K562 (cell line): ENCODE results near the gene SEPHS1. TPM values are rescaled to one million over a fixed set of nuclear protein-coding genes. Genes with fewer than 3 reads are reported as not detected.

ENCODE experiments used
- ATAC-seq: fragments of 200-7000 bp; cut with Tn5 transposase; 3 replicates; pipeline ENCODE4 v1.9.1; 2020; ENCODE audit warnings: moderate library complexity
- BruUV-seq: library from RNA; stranded (reverse); fragments of 400-500 nt; replicated peaks from 2 replicates; lab custom pipeline; 2021; lab: Mats Ljungman, UMichigan
- CTCF ChIA-PET: fragments of 300-600 bp; formaldehyde crosslinking; extraction: SDS; loops from one replicate; lab custom pipeline; 2021; ENCODE audit warnings: low intra/inter-chr PET ratio; lab: Yijun Ruan, JAX
- POLR2A ChIA-PET: fragments of 300-600, 350-650 bp; sonication (Branson Sonifier 250); formaldehyde crosslinking; extraction: SDS; loops from one replicate; lab custom pipeline; 2021; ENCODE audit warnings: antibody characterized with exemption, inconsistent platforms; lab: Yijun Ruan, JAX
- DNase-seq, 4 experiments: peaks; one replicate each; pipeline versions ENCODE4 v3.0.0 to v3.0.0-alpha.2; 2011 to 2018; ENCODE audit warnings: low spot score in 3 of 4, mixed read lengths in 3 of 4; ENCODE audit errors: extremely low read depth in 1 of 4
- FAIRE-seq: peaks from 2 replicates; lab custom pipeline; 2011; peaks lifted over from hg19 to GRCh38; lab: Jason Lieb, UNC
- H2AFZ ChIP-seq: 2 replicates; pipeline ENCODE4 v1.6.0; 2011; ENCODE audit warnings: low read depth, low read length, control low read depth, inconsistent platforms
- H3K27ac ChIP-seq: fragments of 200-600 bp; 3 replicates; pipeline ENCODE4 v1.8.0; 2011; ENCODE audit warnings: low read depth, mild to moderate bottlenecking, control low read depth, inconsistent platforms, low read length, moderate library complexity, mixed read lengths; ENCODE audit errors: extremely low read depth
- H3K27me3 ChIP-seq, 2 experiments: fragments of 300-600 bp in 1 of 2; 2 replicates in 1 of 2; 3 replicates in 1 of 2; pipeline versions ENCODE4 v1.6.0 to v1.8.0; 2011; ENCODE audit warnings: inconsistent platforms in 2 of 2, low read length in 2 of 2, mild to moderate bottlenecking in 1 of 2, mixed read lengths in 1 of 2, moderate library complexity in 1 of 2; ENCODE audit not compliant: control insufficient read depth in 2 of 2, insufficient read depth in 2 of 2
- H3K36me3 ChIP-seq: fragments of 300-600 bp; 3 replicates; pipeline ENCODE4 v1.8.0; 2011; ENCODE audit warnings: mild to moderate bottlenecking, low read length, inconsistent platforms; ENCODE audit not compliant: control insufficient read depth, insufficient read depth
- H3K4me1 ChIP-seq, 2 experiments: fragments of 200-600 bp in 1 of 2; replicated peaks in 1 of 2; 2 replicates in 1 of 2; 3 replicates in 1 of 2; pipeline versions ENCODE4 v1.5.1 to v1.8.0; 2011; ENCODE audit warnings: inconsistent platforms in 2 of 2, low read length in 2 of 2, mild to moderate bottlenecking in 1 of 2, mixed read lengths in 1 of 2, moderate library complexity in 1 of 2; ENCODE audit not compliant: control insufficient read depth in 2 of 2, insufficient read depth in 2 of 2
- H3K4me2 ChIP-seq: 2 replicates; pipeline ENCODE4 v1.6.1; 2011; ENCODE audit warnings: low read length, control low read depth, inconsistent platforms, mixed read lengths; ENCODE audit not compliant: insufficient read depth
- H3K4me3 ChIP-seq: fragments of 200-600 bp; sonication (generic), shearing (Covaris generic); 2 replicates; pipeline ENCODE4 v1.5.1; 2016; ENCODE audit warnings: control low read depth, inconsistent platforms
- H3K79me2 ChIP-seq: fragments of 200-600 bp; 3 replicates; pipeline ENCODE4 v1.8.0; 2011; ENCODE audit warnings: low read length, inconsistent platforms; ENCODE audit not compliant: control insufficient read depth, insufficient read depth
- H3K9ac ChIP-seq, 2 experiments: 2 replicates each; pipeline versions ENCODE4 v1.6.0 to v1.6.1; 2011; ENCODE audit warnings: low read depth in 2 of 2, low read length in 2 of 2, control low read depth in 1 of 2, inconsistent platforms in 1 of 2, mild to moderate bottlenecking in 1 of 2, mixed read lengths in 1 of 2; ENCODE audit not compliant: insufficient read depth in 1 of 2
- H3K9me1 ChIP-seq: one replicate; pipeline ENCODE4 v1.6.0; 2011; ENCODE audit warnings: inconsistent platforms, mild to moderate bottlenecking, low read length, moderate library complexity; ENCODE audit not compliant: control insufficient read depth, insufficient read depth
- H3K9me3 ChIP-seq: replicated peaks from 2 replicates; pipeline ENCODE4 v1.5.1; 2011; ENCODE audit warnings: low read depth, low read length, inconsistent platforms; ENCODE audit not compliant: control insufficient read depth, insufficient read depth
- H4K20me1 ChIP-seq: replicated peaks from 2 replicates; pipeline ENCODE4 v1.6.1; 2011; ENCODE audit warnings: low read length, inconsistent platforms, mixed read lengths; ENCODE audit not compliant: control insufficient read depth, insufficient read depth
- BRF2 ChIP-seq: IDR thresholded peaks from 3 replicates; pipeline ENCODE4 v1.6.1; 2011; ENCODE audit warnings: borderline replicate concordance, mild to moderate bottlenecking; ENCODE audit not compliant: insufficient read length, insufficient read depth
- WGBS: fragments of 100-300 bp; shearing (Covaris generic); methylation state at CpG from one replicate; pipeline ENCODE4 v1.1.6; 2016; ENCODE audit warnings: low coverage, mixed read lengths; ENCODE audit not compliant: insufficient coverage; ENCODE audit errors: missing lambda C conversion rate; 5-methylcytosine and 5-hydroxymethylcytosine counted together
- in situ Hi-C: fragments of 300-500 bp; cut with MboI; formaldehyde crosslinking; loops from 4 replicates; pipeline ENCODE4 v1.15.0; 2018; ENCODE audit warnings: inconsistent platforms, mixed read lengths
- intact Hi-C: fragments of 100-400 bp; cut with micrococcal nuclease; formaldehyde crosslinking; loops from 2 replicates; pipeline ENCODE4 v1.14.2; 2022
- polyA plus RNA-seq, 8 experiments: library from polyadenylated mRNA; depleted of rRNA in 4 of 8; stranded (reverse) in 5 of 8; unstranded in 3 of 8; fragments of >200 nt; fragmentation: Nextera tagmentation in 2 of 8; fragmentation: Illumina TruSeq in 1 of 8; extraction: Ambion mirVana in 2 of 8; extraction: Trizol in 1 of 8; gene quantifications; 2 replicates each; pipeline versions ENCODE4 v1.2.1 to v1.2.3, GENCODE V29; 2011 to 2014; ENCODE audit warnings: inconsistent platforms in 1 of 8, missing spikeins in 1 of 8
- total RNA-seq, 7 experiments: library from RNA; depleted of rRNA in 6 of 7; stranded (reverse); fragments of >200 nt in 6 of 7; fragmentation: Illumina TruSeq in 2 of 7; extraction: Trizol in 2 of 7; gene quantifications; 2 replicates each; pipeline versions ENCODE4 v1.2.1 to v1.2.3, GENCODE V29; 2011 to 2021; ENCODE audit warnings: low replicate concordance in 1 of 7

SEPHS1 gene
- total and polyA plus RNA-seq, 9 of the 15 experiments (the other 6 are each of a cell fraction or from before 2014, with no cell fraction given): 14.7 to 82.8 (median 41.8) TPM

GRCh38 chr10:13302821-13303555, 45.1 kb downstream of the SEPHS1 start:
- H3K36me3 ChIP-seq: no peaks in the 10 kb centered on the region
- peak overlapping the region in 1 of 2 experiments; percentile 90; a peak in 1 of 4 replicates for H3K9ac ChIP-seq
- H3K9me3 ChIP-seq: no peaks in the 10 kb centered on the region
- peaks cover 8 to 32% of the 10 kb centered on the region in 2 experiments; a peak in 3 of 5 replicates for H3K4me1 ChIP-seq
- no peaks in the 10 kb centered on the region for H3K79me2 ChIP-seq
- H3K9me1 ChIP-seq: no peaks in the 10 kb centered on the region
- peak overlapping the region; percentile 46; the same call in 1 of the 2 replicates for H3K4me3 ChIP-seq
- no peaks in the 10 kb centered on the region for H4K20me1 ChIP-seq
- FAIRE-seq (no peak), DNase-seq (no peak), ATAC-seq (no peak)
- H2AFZ ChIP-seq: peak overlapping the region; percentile 79
- intact Hi-C loops: loop anchor here (1.0 to 10.0 kb wide), 4 partner anchors 32 to 198 kb away; partner anchors contain the start of genes MCM10 and OPTN
- 70% methylated on average over 18 of the region's 23 CpGs for WGBS
- no peaks in the 10 kb centered on the region for H3K27me3 ChIP-seq
- TF ChIP-seq BRF2: no peak
- no peak overlapping the region; the same call in 2 of the 3 replicates for H3K27ac ChIP-seq
- CTCF ChIA-PET: interaction anchor here (1.2 to 1.4 kb wide), 2 partner anchors 31 to 142 kb away, joined by 3 to 6 read pairs; no protein-coding TSS in a partner anchor
- no TSS peak for BruUV-seq
- POLR2A ChIA-PET: interaction anchor here (0.6 to 1.7 kb wide), 11 partner anchors 10 to 590 kb away, joined by 3 to 8 read pairs (median 3); no protein-coding TSS in a partner anchor
- peak overlapping the region; percentile 78; the same call in 1 of the 2 replicates for H3K4me2 ChIP-seq
- in situ Hi-C loops: loop anchor here (5.0 kb wide), 1 partner anchor 81 kb away; no protein-coding TSS in a partner anchor
